ENCODE data around the gene GEMIN7. TPM values are rescaled to one million over a fixed set of nuclear protein-coding genes. Genes with fewer than 3 reads are reported as not detected.

The GEMIN7 gene
- total and polyA plus RNA-seq, 2 of the 4 experiments (the other 2 are of a cell fraction) = 27.2 to 53.0 TPM

DNA sequence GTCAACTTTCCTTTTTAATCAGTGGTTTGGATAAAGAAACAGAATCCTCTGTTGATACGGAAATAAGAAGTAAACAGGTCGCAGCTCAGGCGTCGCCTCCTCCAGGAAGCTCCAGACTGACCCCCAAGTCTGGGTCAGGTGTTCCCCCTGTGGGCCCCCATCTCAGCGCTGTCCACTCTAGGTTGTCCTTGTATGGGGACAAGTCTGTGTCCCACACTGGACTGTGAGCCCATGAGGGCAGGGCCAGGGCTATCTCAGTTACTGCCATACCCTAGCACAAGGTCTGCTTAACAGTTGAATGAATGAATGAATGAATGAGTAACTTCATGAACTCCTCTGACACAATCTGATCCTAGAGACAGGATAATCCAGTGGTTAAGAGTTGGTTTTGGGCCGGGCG, 32.7 kb upstream of the GEMIN7 start:
- Histone ChIP-seq H3K56ac (ENCODE audit: extremely low read depth, insufficient read depth, low read length) (no peak overlapping the region), H4K20me1 (ENCODE audit: insufficient read depth, low read length) (peaks cover 83% of the 10 kb centered on the region), H3K27me3 (ENCODE audit: control insufficient read depth, insufficient read depth, low read length) (no peaks in the 10 kb centered on the region), H3K9ac (ENCODE audit: low read depth, low read length) (no peak overlapping the region), H3K4me1 (ENCODE audit: control insufficient read depth, insufficient read depth, low read length) (peaks cover 2% of the 10 kb centered on the region; the same call in 1 of the 2 replicates), H3K23ac (ENCODE audit: low read depth, low read length) (no peak overlapping the region), H2BK120ac (ENCODE audit: low read depth, low read length) (no peak overlapping the region), H3K4me3 (ENCODE audit: insufficient read depth, low read depth, low read length) (no peak overlapping the region), H2AK9ac (replicated peaks; ENCODE audit: low read depth, low read length, poor library complexity) (no peak overlapping the region), H3K36me3 (ENCODE audit: control insufficient read depth, insufficient read depth, low read length) (peaks cover 40% of the 10 kb centered on the region), H2BK15ac (ENCODE audit: low read depth, low read length) (no peak overlapping the region), H3K14ac (replicated peaks; ENCODE audit: low read depth, low read length) (no peak overlapping the region), H4K8ac (ENCODE audit: low read depth in 2 of 2, low read length in 2 of 2) (no peak overlapping the region), H2AK5ac (ENCODE audit: low read depth, low read length) (no peak overlapping the region), H3K79me1 (ENCODE audit: low read depth in 1 of 2, low read length in 2 of 2) (peaks cover 43 to 68% of the 10 kb centered on the region in 2 experiments), H3K4ac (ENCODE audit: low read depth, low read length) (no peak overlapping the region), H4K91ac (ENCODE audit: insufficient read depth, low read depth, low read length) (no peak overlapping the region), H2BK20ac (ENCODE audit: low read depth, low read length) (no peak overlapping the region), H3K27ac (ENCODE audit: insufficient read depth, low read length) (no peak overlapping the region), H2BK5ac (ENCODE audit: low read depth, low read length, poor library complexity, severe bottlenecking) (no peak overlapping the region), H3K18ac (ENCODE audit: low read depth, low read length) (no peak overlapping the region), H4K5ac (ENCODE audit: low read depth, low read length) (no peak overlapping the region), H3K9me1 (ENCODE audit: insufficient read depth, low read length) (peaks cover 18% of the 10 kb centered on the region; the same call in 1 of the 2 replicates), H3K4me2 (ENCODE audit: low read depth, low read length) (no peak overlapping the region), H3K9me3 (ENCODE audit: control insufficient read depth, insufficient read depth, low read length) (no peaks in the 10 kb centered on the region), H2AFZ (replicated peaks; ENCODE audit: low read length, poor library complexity) (no peak overlapping the region)
- no TSS peak for BruUV-seq (replicated peaks)
- WGBS, 2 experiments (ENCODE audit: extremely low coverage in 2 of 2, insufficient read length in 1 of 2) = 100% methylated on average over 3 of the region's 7 CpGs; no CpG with 5 or more reads in 1 of the 2 experiments
- no peak for TF ChIP-seq SMC3 (IDR thresholded peaks at IDR 0.05; ENCODE audit: low read depth, low read length)
- TF ChIP-seq NFE2L2 (IDR thresholded peaks at IDR 0.05; ENCODE audit: low read depth, low read length) = no peak
- no peak for TF ChIP-seq RCOR1 (IDR thresholded peaks at IDR 0.05; ENCODE audit: insufficient replicate concordance, low read length)
- no peak for TF ChIP-seq FOS (IDR thresholded peaks at IDR 0.05; ENCODE audit: low read depth, low read length)
- TF ChIP-seq, protein P1, sequence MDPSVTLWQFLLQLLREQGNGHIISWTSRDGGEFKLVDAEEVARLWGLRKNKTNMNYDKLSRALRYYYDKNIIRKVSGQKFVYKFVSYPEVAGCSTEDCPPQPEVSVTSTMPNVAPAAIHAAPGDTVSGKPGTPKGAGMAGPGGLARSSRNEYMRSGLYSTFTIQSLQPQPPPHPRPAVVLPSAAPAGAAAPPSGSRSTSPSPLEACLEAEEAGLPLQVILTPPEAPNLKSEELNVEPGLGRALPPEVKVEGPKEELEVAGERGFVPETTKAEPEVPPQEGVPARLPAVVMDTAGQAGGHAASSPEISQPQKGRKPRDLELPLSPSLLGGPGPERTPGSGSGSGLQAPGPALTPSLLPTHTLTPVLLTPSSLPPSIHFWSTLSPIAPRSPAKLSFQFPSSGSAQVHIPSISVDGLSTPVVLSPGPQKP (IDR thresholded peaks at IDR 0.05; ENCODE audit: borderline replicate concordance, low read depth, low read length) = no peak
- TF ChIP-seq CHD1 (IDR thresholded peaks at IDR 0.05; ENCODE audit: low read depth, low read length) = no peak
- TF ChIP-seq MAZ (IDR thresholded peaks at IDR 0.05; ENCODE audit: borderline replicate concordance, low read depth, low read length) = no peak
- TF ChIP-seq RFX5 (IDR thresholded peaks at IDR 0.05; ENCODE audit: low read depth, low read length) = no peak
- TF ChIP-seq BHLHE40 (IDR thresholded peaks at IDR 0.05; ENCODE audit: low read depth, low read length) = no peak
- no peak for TF ChIP-seq RAD21 (IDR thresholded peaks at IDR 0.05; ENCODE audit: low read length)
- TF ChIP-seq MXI1 (IDR thresholded peaks at IDR 0.05; ENCODE audit: borderline replicate concordance, low read depth, low read length) = no peak
- TF ChIP-seq, protein P2, sequence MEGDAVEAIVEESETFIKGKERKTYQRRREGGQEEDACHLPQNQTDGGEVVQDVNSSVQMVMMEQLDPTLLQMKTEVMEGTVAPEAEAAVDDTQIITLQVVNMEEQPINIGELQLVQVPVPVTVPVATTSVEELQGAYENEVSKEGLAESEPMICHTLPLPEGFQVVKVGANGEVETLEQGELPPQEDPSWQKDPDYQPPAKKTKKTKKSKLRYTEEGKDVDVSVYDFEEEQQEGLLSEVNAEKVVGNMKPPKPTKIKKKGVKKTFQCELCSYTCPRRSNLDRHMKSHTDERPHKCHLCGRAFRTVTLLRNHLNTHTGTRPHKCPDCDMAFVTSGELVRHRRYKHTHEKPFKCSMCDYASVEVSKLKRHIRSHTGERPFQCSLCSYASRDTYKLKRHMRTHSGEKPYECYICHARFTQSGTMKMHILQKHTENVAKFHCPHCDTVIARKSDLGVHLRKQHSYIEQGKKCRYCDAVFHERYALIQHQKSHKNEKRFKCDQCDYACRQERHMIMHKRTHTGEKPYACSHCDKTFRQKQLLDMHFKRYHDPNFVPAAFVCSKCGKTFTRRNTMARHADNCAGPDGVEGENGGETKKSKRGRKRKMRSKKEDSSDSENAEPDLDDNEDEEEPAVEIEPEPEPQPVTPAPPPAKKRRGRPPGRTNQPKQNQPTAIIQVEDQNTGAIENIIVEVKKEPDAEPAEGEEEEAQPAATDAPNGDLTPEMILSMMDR (conservative IDR thresholded peaks at IDR 0.05; ENCODE audit: low read depth, low read length) = no peak
- TF ChIP-seq POLR2A (IDR thresholded peaks at IDR 0.05; ENCODE audit: low read depth, low read length) = no peak
- in situ Hi-C loops (cut with MboI; ENCODE audit: low sequenced_read_pairs) = no loop called here
- POLR2A ChIA-PET (ENCODE audit: unreplicated experiment) = no interaction called here
- intact Hi-C loops (cut with micrococcal nuclease) = no loop called here
- no peak for ATAC-seq (ENCODE audit: low read depth)
- CTCF ChIA-PET = interaction anchor here (1.5 kb wide), 1 partner anchor 13 kb away, joined by 5 read pairs; no protein-coding TSS in a partner anchor
- dilution Hi-C loops (cut with HindIII; ENCODE audit: low sequenced_read_pairs, unreplicated experiment) = no loop called here
- DNase-seq = no peak
